ENCODE results near the gene NXPH3.

The NXPH3 gene

GRCh38 chr17:49575679-49576087, at the start of gene NXPH3:
Gene NXPH3 (plus strand): TSS chr17:49575871. CDS start chr17:49576220, 349 bp downstream.
- TF ChIP-seq ZNF70 (CRISPR knock-in tag; IDR thresholded peaks at IDR 0.05) (no peak), ZNF565 (CRISPR knock-in tag; conservative IDR thresholded peaks at IDR 0.05; ENCODE audit: low read depth) (no peak), ESRRG (CRISPR knock-in tag; IDR thresholded peaks at IDR 0.05) (no peak), BACH2 (CRISPR knock-in tag; IDR thresholded peaks at IDR 0.05; ENCODE audit: borderline replicate concordance) (no peak), RARB (CRISPR knock-in tag; IDR thresholded peaks at IDR 0.05) (no peak), SNAI2 (CRISPR knock-in tag; IDR thresholded peaks at IDR 0.05) (no peak), ZFP3 (CRISPR knock-in tag; IDR thresholded peaks at IDR 0.05) (no peak), ZNF8 (CRISPR knock-in tag; IDR thresholded peaks at IDR 0.05) (no peak), CSDC2 (CRISPR knock-in tag; IDR thresholded peaks at IDR 0.05) (no peak)
- TF ChIP-seq, protein P1, sequence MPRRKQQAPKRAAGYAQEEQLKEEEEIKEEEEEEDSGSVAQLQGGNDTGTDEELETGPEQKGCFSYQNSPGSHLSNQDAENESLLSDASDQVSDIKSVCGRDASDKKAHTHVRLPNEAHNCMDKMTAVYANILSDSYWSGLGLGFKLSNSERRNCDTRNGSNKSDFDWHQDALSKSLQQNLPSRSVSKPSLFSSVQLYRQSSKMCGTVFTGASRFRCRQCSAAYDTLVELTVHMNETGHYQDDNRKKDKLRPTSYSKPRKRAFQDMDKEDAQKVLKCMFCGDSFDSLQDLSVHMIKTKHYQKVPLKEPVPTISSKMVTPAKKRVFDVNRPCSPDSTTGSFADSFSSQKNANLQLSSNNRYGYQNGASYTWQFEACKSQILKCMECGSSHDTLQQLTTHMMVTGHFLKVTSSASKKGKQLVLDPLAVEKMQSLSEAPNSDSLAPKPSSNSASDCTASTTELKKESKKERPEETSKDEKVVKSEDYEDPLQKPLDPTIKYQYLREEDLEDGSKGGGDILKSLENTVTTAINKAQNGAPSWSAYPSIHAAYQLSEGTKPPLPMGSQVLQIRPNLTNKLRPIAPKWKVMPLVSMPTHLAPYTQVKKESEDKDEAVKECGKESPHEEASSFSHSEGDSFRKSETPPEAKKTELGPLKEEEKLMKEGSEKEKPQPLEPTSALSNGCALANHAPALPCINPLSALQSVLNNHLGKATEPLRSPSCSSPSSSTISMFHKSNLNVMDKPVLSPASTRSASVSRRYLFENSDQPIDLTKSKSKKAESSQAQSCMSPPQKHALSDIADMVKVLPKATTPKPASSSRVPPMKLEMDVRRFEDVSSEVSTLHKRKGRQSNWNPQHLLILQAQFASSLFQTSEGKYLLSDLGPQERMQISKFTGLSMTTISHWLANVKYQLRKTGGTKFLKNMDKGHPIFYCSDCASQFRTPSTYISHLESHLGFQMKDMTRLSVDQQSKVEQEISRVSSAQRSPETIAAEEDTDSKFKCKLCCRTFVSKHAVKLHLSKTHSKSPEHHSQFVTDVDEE (CRISPR knock-in tag; IDR thresholded peaks at IDR 0.05) = no peak
- ATAC-seq = peak; percentile 40

DNA sequence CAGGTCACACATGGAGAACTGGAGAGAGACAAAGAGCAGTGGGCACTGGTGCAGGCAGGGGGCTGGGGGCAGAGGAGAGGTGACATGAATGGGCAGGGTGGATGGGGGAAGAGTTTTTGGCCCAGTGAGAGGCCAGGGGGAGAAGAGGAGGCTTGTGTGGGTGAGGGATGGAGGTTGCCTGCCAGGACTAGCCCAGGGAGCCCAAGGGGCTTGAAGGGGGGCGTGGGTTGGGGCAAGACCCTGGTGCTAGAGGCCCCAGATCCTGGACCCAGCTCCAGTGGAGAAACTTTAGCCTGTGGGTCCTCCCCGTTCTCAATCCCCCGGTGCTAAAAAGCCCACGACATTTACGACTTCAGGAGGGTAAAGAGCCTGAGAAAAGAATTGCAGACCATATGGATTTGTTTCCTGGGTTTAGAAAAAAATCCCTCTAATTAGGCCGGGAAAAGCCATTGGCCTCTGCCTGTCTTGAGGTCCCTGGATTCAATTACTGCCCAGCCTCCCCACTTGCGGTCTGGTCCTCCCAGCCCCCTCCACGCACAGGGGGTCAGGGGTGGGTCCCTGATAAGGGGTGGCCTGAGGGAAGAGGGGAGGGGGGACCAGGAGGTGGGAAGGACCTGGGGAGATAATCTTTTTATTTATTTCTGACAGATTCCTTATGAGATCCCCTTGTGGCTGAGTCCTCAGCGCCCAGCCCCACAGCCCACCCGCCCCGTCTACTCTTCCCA, 47.6 kb upstream of the NXPH3 start:
- TF ChIP-seq ZNF565 (CRISPR knock-in tag; conservative IDR thresholded peaks at IDR 0.05; ENCODE audit: low read depth) (no peak), GLIS3 (CRISPR knock-in tag; IDR thresholded peaks at IDR 0.05) (no peak), CSRNP3 (CRISPR knock-in tag; IDR thresholded peaks at IDR 0.05) (no peak), ZFP3 (CRISPR knock-in tag; IDR thresholded peaks at IDR 0.05) (no peak), TCF4 (CRISPR knock-in tag; IDR thresholded peaks at IDR 0.05; ENCODE audit: borderline replicate concordance) (no peak), ZFP30 (CRISPR knock-in tag; IDR thresholded peaks at IDR 0.05) (no peak), ESRRG (CRISPR knock-in tag; IDR thresholded peaks at IDR 0.05) (no peak), SNAI2 (CRISPR knock-in tag; IDR thresholded peaks at IDR 0.05) (no peak), CREB5 (CRISPR knock-in tag; IDR thresholded peaks at IDR 0.05; ENCODE audit: low read depth) (no peak), PPARA (CRISPR knock-in tag; IDR thresholded peaks at IDR 0.05; ENCODE audit: borderline replicate concordance) (no peak), CSDC2 (CRISPR knock-in tag; IDR thresholded peaks at IDR 0.05) (no peak), ISL1 (CRISPR knock-in tag; IDR thresholded peaks at IDR 0.05) (no peak), TOX (CRISPR knock-in tag; IDR thresholded peaks at IDR 0.05; ENCODE audit: borderline replicate concordance) (no peak)
- TF ChIP-seq, protein P2, sequence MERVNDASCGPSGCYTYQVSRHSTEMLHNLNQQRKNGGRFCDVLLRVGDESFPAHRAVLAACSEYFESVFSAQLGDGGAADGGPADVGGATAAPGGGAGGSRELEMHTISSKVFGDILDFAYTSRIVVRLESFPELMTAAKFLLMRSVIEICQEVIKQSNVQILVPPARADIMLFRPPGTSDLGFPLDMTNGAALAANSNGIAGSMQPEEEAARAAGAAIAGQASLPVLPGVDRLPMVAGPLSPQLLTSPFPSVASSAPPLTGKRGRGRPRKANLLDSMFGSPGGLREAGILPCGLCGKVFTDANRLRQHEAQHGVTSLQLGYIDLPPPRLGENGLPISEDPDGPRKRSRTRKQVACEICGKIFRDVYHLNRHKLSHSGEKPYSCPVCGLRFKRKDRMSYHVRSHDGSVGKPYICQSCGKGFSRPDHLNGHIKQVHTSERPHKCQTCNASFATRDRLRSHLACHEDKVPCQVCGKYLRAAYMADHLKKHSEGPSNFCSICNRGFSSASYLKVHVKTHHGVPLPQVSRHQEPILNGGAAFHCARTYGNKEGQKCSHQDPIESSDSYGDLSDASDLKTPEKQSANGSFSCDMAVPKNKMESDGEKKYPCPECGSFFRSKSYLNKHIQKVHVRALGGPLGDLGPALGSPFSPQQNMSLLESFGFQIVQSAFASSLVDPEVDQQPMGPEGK (CRISPR knock-in tag; IDR thresholded peaks at IDR 0.05; ENCODE audit: borderline replicate concordance) = no peak
- TF ChIP-seq, protein P3, sequence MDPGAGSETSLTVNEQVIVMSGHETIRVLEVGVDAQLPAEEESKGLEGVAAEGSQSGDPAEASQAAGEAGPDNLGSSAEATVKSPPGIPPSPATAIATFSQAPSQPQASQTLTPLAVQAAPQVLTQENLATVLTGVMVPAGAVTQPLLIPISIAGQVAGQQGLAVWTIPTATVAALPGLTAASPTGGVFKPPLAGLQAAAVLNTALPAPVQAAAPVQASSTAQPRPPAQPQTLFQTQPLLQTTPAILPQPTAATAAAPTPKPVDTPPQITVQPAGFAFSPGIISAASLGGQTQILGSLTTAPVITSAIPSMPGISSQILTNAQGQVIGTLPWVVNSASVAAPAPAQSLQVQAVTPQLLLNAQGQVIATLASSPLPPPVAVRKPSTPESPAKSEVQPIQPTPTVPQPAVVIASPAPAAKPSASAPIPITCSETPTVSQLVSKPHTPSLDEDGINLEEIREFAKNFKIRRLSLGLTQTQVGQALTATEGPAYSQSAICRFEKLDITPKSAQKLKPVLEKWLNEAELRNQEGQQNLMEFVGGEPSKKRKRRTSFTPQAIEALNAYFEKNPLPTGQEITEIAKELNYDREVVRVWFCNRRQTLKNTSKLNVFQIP (CRISPR knock-in tag; IDR thresholded peaks at IDR 0.05; ENCODE audit: borderline replicate concordance, low read depth) = no peak
- TF ChIP-seq, protein P1 (CRISPR knock-in tag; IDR thresholded peaks at IDR 0.05) = no peak

More for the DNA sequence above, 47.6 kb upstream of the NXPH3 start:
- no peak for ATAC-seq
